ENCODE data around the gene ULK4.

The ULK4 gene

DNA sequence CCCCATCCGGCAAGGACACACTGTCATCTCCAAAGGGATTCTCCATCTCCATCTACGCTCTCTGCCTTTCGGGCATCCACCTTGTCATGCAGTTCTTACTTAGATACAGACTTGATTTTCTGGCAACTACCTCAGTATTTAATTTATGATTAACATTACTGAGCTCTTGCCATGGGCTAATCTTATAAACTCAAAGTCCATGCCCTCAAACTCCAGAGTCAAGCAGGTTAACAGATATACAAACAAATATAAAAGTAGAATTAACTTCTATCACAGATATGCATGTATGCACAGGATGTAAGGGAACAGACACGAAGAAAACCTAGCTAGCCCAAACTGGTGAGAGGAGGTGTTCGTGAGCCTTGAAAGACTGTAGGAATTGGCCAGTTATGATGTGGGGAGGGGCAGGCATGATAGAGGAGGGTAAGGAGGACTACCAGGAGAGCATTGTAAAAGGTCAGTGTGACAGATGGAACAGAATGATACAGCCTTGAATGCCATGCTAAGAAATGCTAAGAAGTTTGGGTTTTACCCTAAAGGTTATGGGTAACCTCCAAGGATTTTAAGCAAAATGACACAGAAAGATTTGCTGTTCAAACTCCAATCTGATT lies 334.3 kb downstream of the ULK4 start:
- FAIRE-seq, result no peak
- TF ChIP-seq PAX5 (IDR thresholded peaks at IDR 0.05; ENCODE audit: insufficient read depth, low read length, severe bottlenecking) (no peak), SPI1 (IDR thresholded peaks at IDR 0.05; ENCODE audit: low read depth, low read length) (no peak), POLR2A (IDR thresholded peaks at IDR 0.05; ENCODE audit: low read depth, low read length) (no peak), POLR2AphosphoS5 (IDR thresholded peaks at IDR 0.05; ENCODE audit: low read depth, low read length) (no peak), POU2F2 (IDR thresholded peaks at IDR 0.05; ENCODE audit: low read depth, low read length) (no peak), TAF1 (IDR thresholded peaks at IDR 0.05; ENCODE audit: low read depth, low read length) (no peak)
- no peak for DNase-seq (ENCODE audit: insufficient read length, low spot score)

DNA sequence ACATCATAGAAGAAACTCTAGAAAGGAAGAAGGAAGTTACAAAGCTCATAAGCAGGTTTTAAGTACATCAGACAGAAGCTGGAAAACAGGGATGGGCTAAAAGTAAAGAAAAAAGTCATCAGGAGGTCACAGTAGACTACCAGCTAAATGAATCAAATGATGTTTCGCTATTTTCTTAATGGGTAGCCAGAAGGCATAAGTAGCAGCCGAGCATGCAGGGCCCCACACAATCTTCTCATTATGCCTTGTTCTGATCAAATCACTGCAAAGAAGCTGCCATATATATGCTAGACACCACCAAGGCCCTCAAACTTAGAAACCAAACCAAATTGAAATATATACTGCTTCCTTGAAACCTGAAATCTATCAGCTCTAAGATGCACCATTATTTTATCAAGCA lies 349.1 kb downstream of the ULK4 start:
- no peak for FAIRE-seq
- TF ChIP-seq PAX5 (IDR thresholded peaks at IDR 0.05; ENCODE audit: insufficient read depth, low read length, severe bottlenecking) (no peak), POLR2AphosphoS5 (IDR thresholded peaks at IDR 0.05; ENCODE audit: low read depth, low read length) (no peak), POLR2A (IDR thresholded peaks at IDR 0.05; ENCODE audit: low read depth, low read length) (no peak)
- no peak for DNase-seq (ENCODE audit: insufficient read length, low spot score)

DNA sequence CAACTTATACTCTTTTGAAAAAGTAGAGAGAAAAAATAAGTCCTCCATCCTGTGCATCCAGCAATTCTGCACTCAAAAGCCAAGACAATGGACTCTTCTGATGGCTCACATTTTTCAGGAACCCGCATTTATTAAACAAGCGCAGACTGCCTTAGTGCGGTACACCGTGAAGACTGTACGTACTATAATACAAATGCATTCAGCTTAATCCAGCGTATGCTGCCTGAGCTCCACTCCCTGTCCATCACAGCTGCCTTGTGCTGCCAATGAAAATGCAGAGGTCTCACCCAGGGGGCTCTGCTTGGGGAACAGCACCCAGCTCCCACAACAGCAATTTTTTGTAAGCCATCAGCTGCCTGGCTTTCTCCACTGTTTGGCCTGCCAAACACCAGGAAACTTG lies 350.9 kb downstream of the ULK4 start:
- TF ChIP-seq SPI1 (IDR thresholded peaks at IDR 0.05; ENCODE audit: low read depth, low read length), result no peak
- TF ChIP-seq POLR2AphosphoS5 (IDR thresholded peaks at IDR 0.05; ENCODE audit: low read depth, low read length), result no peak
- no peak for TF ChIP-seq POLR2A (IDR thresholded peaks at IDR 0.05; ENCODE audit: low read depth, low read length)
- no peak for FAIRE-seq
- no peak for DNase-seq (ENCODE audit: insufficient read length, low spot score)

DNA sequence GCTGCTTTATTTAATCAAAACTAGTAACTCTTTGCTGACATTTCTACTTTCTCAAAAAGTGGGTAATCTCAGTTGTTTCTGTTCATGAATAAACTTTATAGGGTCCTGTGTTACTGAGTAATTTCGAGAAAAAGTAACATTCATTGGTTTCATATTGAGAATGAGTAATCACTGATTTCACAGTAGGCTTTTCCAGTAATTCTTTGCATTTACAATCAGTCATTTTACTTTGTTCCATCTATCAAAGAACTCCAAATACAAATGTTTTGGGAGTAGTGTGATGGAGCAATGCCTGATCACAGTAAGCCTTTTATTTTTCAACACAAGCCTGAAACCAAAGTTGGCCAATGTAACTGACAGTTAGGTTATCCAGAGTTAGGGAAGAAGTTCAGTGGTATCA lies 353.6 kb downstream of the ULK4 start:
- no peak for DNase-seq (ENCODE audit: insufficient read length, low spot score)
- FAIRE-seq, result no peak
- TF ChIP-seq POLR2A (IDR thresholded peaks at IDR 0.05; ENCODE audit: low read depth, low read length) (no peak), TAF1 (IDR thresholded peaks at IDR 0.05; ENCODE audit: low read depth, low read length) (no peak), PAX5 (IDR thresholded peaks at IDR 0.05; ENCODE audit: insufficient read depth, low read length, severe bottlenecking) (no peak), SPI1 (IDR thresholded peaks at IDR 0.05; ENCODE audit: low read depth, low read length) (no peak), POU2F2 (IDR thresholded peaks at IDR 0.05; ENCODE audit: low read depth, low read length) (no peak), POLR2AphosphoS5 (IDR thresholded peaks at IDR 0.05; ENCODE audit: low read depth, low read length) (no peak)

DNA sequence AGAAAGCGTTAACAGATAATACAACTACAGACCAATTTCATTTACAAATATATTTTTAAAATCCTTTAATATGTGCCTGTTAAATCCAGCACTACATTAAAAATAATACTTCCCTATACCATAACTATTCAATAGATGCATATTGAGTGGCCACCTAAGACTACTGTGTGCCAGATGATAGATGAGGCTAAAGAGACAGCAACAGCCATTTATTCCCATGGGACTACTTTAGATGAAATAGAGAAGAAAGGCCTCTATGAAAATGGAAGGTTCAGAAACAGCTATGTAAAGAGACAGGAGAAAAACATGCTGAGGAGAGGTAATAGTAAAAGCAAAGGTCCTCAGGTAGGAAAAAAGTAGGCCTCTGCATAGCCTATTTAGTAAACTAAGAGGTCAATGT lies 358.1 kb downstream of the ULK4 start:
- DNase-seq (ENCODE audit: insufficient read length, low spot score) (no peak), FAIRE-seq (no peak)
- TF ChIP-seq POLR2AphosphoS5 (IDR thresholded peaks at IDR 0.05; ENCODE audit: low read depth, low read length) (no peak), PAX5 (IDR thresholded peaks at IDR 0.05; ENCODE audit: insufficient read depth, low read length, severe bottlenecking) (no peak), SPI1 (IDR thresholded peaks at IDR 0.05; ENCODE audit: low read depth, low read length) (no peak), POU2F2 (IDR thresholded peaks at IDR 0.05; ENCODE audit: low read depth, low read length) (no peak), TAF1 (IDR thresholded peaks at IDR 0.05; ENCODE audit: low read depth, low read length) (no peak), POLR2A (IDR thresholded peaks at IDR 0.05; ENCODE audit: low read depth, low read length) (no peak)

DNA sequence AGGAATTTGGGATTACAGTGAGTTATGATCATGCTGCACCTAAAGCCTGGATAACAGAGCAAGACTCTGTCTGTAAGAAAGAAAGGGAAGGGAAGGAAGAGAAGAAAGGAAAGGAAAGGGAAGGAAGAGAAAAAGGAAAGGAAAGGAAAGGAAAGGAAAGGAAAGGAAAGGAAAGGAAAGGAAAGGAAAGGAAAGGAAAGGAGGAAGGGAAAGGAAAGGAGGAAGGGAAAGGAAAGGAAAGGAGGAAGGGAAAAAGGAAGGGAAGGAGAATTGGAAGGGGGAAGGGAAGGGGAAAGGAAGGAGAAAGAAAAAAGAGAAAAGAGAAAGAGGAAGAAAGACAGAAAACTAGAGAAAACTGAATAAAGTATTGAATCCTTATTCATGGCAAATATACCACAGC lies 359.8 kb downstream of the ULK4 start:
- FAIRE-seq (no peak), DNase-seq (ENCODE audit: insufficient read length, low spot score) (no peak)
- TF ChIP-seq POU2F2 (IDR thresholded peaks at IDR 0.05; ENCODE audit: low read depth, low read length), result no peak
- no peak for TF ChIP-seq PAX5 (IDR thresholded peaks at IDR 0.05; ENCODE audit: insufficient read depth, low read length, severe bottlenecking)
- TF ChIP-seq SPI1 (IDR thresholded peaks at IDR 0.05; ENCODE audit: low read depth, low read length), result no peak
- TF ChIP-seq POLR2AphosphoS5 (IDR thresholded peaks at IDR 0.05; ENCODE audit: low read depth, low read length), result no peak

DNA sequence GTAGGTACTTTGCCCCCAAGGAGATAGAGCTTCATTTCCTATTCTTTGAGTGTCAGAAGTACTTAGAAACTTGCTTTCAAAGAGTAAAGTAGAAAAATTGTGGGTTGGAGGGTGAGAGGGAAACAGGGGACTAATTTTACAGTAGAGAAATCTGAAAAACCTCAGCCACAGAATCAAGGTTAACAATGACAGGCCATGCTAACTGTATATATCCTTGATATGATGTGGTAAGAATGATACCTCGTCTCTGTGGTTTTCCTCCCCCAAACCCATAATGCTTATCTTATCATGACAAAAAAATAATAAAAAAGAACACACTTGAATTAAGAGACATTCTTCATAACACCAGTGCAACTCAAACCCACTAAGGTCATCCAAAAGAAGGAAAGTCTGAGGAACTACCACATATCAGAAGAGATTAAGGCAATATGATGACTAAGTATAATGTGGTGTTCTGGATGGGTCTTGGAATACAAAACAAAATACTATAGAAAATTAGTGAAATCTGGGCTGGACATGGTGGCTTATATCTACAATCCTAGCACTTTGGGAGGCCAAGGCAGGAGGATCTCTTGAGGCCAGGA lies 360.4 kb downstream of the ULK4 start:
- TF ChIP-seq SPI1 (IDR thresholded peaks at IDR 0.05; ENCODE audit: low read depth, low read length), result no peak
- no peak for TF ChIP-seq POLR2AphosphoS5 (IDR thresholded peaks at IDR 0.05; ENCODE audit: low read depth, low read length)
- no peak for TF ChIP-seq TAF1 (IDR thresholded peaks at IDR 0.05; ENCODE audit: low read depth, low read length)
- no peak for TF ChIP-seq POLR2A (IDR thresholded peaks at IDR 0.05; ENCODE audit: low read depth, low read length)
- TF ChIP-seq PAX5 (IDR thresholded peaks at IDR 0.05; ENCODE audit: insufficient read depth, low read length, severe bottlenecking), result no peak
- TF ChIP-seq POU2F2 (IDR thresholded peaks at IDR 0.05; ENCODE audit: low read depth, low read length), result no peak
- FAIRE-seq, result no peak
- no peak for DNase-seq (ENCODE audit: insufficient read length, low spot score)

DNA sequence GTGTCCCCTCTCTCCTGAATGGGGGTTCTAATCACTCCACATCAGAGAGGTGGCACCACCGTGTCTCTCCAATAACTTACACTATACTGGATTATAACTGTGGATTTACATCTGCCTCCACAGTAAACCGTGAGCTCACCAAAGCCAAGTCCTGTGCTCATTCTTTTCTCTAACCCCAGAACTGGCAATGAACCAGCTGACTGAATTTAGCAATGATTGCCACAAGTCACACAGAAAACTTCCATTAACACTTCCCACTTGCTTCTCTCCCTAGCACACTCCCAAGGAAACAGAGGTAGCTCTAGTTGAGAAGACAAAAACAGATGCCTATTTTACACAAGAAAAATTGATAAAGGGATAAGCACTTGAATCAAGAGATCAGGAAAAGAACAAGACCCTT lies 361.3 kb downstream of the ULK4 start:
- FAIRE-seq (no peak), DNase-seq (ENCODE audit: insufficient read length, low spot score) (no peak)
- TF ChIP-seq PAX5 (IDR thresholded peaks at IDR 0.05; ENCODE audit: insufficient read depth, low read length, severe bottlenecking) (no peak), SPI1 (IDR thresholded peaks at IDR 0.05; ENCODE audit: low read depth, low read length) (no peak), POLR2A (IDR thresholded peaks at IDR 0.05; ENCODE audit: low read depth, low read length) (no peak), POU2F2 (IDR thresholded peaks at IDR 0.05; ENCODE audit: low read depth, low read length) (no peak), TAF1 (IDR thresholded peaks at IDR 0.05; ENCODE audit: low read depth, low read length) (no peak), POLR2AphosphoS5 (IDR thresholded peaks at IDR 0.05; ENCODE audit: low read depth, low read length) (no peak)

DNA sequence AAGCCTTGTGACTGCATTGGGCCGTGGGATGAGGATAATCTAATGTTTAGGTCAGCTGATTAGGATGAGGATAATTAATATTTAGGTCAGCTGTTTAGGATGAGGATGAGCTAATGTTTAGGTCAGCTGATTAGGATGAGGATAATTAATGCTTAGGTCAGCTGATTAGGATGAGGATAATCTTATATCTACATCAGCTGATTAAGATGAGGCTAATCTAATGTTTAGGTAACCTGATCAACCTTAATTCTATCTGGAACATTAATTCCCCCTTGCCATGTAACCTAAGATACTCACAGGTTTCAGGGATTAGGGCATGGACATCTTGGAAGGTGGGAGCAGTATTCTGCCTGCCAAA lies 362.8 kb downstream of the ULK4 start:
- TF ChIP-seq TAF1 (IDR thresholded peaks at IDR 0.05; ENCODE audit: low read depth, low read length), result no peak
- FAIRE-seq (no peak), DNase-seq (ENCODE audit: insufficient read length, low spot score) (no peak)

DNA sequence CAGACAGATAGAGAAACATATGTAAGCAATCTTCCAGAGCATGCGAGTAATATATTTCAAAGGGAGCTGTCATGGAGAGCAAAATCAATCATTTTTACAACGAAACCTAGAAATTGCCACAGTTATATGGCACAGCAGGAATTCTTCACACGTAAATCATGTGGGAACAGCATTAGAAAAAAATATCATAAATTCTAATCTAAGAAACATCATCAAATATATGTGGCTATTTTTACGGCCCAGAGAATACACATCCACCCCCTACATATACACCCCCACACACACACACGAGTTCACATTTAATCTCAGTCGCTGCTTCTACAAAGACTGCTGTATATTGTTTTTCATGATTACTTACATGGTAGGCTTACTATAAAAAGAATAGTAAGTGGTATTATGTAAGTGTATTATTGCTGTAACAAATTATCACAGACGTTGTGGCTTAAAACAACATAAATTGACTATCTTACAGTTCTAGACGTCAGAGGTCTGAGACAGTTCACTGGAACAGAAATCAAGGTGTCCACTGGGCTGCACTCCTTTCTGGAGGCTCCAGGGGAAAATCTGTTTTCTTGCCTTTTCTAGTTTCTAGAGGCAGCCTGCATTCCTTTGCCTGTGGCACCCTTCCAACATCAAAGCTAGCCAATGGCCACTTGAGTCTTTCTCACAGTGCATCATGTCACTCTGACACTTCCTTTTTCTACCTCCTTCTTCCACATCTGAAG lies 363.3 kb downstream of the ULK4 start:
- no peak for TF ChIP-seq POLR2A (IDR thresholded peaks at IDR 0.05; ENCODE audit: low read depth, low read length)
- TF ChIP-seq POU2F2 (IDR thresholded peaks at IDR 0.05; ENCODE audit: low read depth, low read length), result no peak
- TF ChIP-seq PAX5 (IDR thresholded peaks at IDR 0.05; ENCODE audit: insufficient read depth, low read length, severe bottlenecking), result no peak
- TF ChIP-seq TAF1 (IDR thresholded peaks at IDR 0.05; ENCODE audit: low read depth, low read length), result no peak
- TF ChIP-seq SPI1 (IDR thresholded peaks at IDR 0.05; ENCODE audit: low read depth, low read length), result no peak
- TF ChIP-seq POLR2AphosphoS5 (IDR thresholded peaks at IDR 0.05; ENCODE audit: low read depth, low read length), result no peak
- FAIRE-seq (no peak), DNase-seq (ENCODE audit: insufficient read length, low spot score) (no peak)

All from GM12891 (cell line).